Mucosa of descending colon (tissue), 3 donors: ENCODE data around the gene MBTPS1. TPM values are rescaled to one million over a fixed set of nuclear protein-coding genes. Genes with fewer than 3 reads are reported as not detected.
A peak's percentile ranks its signal among the peaks of the same experiment; 100 is the strongest.

Experiments used
- ATAC-seq: fragments of 200-7000 bp; cut with Tn5 transposase; one replicate; pipeline ENCODE4 v1.9.1; 2020; ENCODE audit warnings: mild to moderate bottlenecking, moderate library complexity
- DNase-seq, 3 donors: peaks; one replicate each; pipeline ENCODE4 v3.0.0-alpha.2; 2020
- H3K36me3 ChIP-seq: fragments of 200-600 bp; one replicate; pipeline ENCODE4 v1.8.0; 2021; ENCODE audit warnings: low read depth, mild to moderate bottlenecking
- H3K4me1 ChIP-seq: fragments of 200-600 bp; one replicate; pipeline ENCODE4 v1.8.0; 2021; ENCODE audit warnings: low read depth, mild to moderate bottlenecking
- H3K4me3 ChIP-seq: fragments of 200-600 bp; one replicate; pipeline ENCODE4 v1.8.0; 2021; ENCODE audit warnings: mild to moderate bottlenecking
- H3K9me3 ChIP-seq: fragments of 200-600 bp; one replicate; pipeline ENCODE4 v1.8.0; 2021; ENCODE audit warnings: mild to moderate bottlenecking
- intact Hi-C, 2 donors: fragments of 100-400 bp; cut with DNase I in 1 of 2; cut with micrococcal nuclease in 1 of 2; formaldehyde crosslinking; loops; one replicate each; pipeline versions ENCODE4 v1.11.0 to v1.11.1; 2022; cut with DNase I, micrococcal nuclease
- total RNA-seq, 3 donors: library from RNA; stranded (reverse); fragmentation: NEBNext Ultra II Directional in 2 of 3; extraction: Animal tissue kit (Norgen Biotek cat#: 25700) in 2 of 3; gene quantifications; one replicate each; pipeline versions ENCODE4 v1.2.1 to v1.2.4, GENCODE V29; 2021 to 2023
- TF ChIP-seq, protein P1 (sequence below): fragments of 200-600 bp; IDR thresholded peaks from one replicate; pipeline ENCODE4 v1.8.0; 2022; ENCODE audit warnings: antibody characterized with exemption, mild to moderate bottlenecking
- donor health status: DM: no; HTN: no; CAD: no; lungs with moderate emphysema.
- donor health status: DM: no; HTN: no; CAD: no.
- donor health status: DM: no; HTN: yes; CAD: no.

The MBTPS1 gene
- total RNA-seq, 3 donors from 2014 or later, result 66.1 to 97.0 (median 93.4) TPM

DNA sequence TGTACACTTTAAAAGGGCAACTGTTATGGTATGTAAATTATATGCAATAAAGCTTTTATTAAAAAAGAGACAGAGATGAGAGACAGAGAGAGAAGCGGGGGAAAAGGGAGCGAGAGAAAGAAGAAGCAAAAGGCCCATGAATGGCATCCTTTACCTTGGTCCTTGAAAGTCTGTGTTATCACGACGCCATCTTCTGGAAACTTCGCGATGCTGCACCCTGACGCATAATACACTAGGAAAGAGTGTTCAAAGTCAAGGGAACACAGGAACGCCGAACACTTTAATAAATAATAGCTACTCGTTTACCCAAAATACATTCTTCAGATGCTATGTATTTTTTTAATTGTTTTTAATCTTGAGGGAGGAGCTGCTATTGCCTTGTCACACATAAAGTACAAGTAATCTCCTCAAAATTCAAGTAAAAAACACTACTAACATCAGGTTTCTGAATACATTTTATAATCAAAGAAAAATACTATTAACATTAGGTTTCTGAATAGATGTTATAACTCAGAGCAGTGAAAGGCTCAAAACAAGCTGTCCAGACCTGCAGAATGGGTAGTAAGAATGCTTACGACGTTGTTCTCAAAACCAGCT lies 51.1 kb downstream of the MBTPS1 start:
- Histone ChIP-seq H3K36me3 (peaks cover 8% of the 10 kb centered on the region), H3K9me3 (no peaks in the 10 kb centered on the region), H3K4me1 (no peaks in the 10 kb centered on the region), H3K4me3 (no peak overlapping the region)
- TF ChIP-seq, protein P1, sequence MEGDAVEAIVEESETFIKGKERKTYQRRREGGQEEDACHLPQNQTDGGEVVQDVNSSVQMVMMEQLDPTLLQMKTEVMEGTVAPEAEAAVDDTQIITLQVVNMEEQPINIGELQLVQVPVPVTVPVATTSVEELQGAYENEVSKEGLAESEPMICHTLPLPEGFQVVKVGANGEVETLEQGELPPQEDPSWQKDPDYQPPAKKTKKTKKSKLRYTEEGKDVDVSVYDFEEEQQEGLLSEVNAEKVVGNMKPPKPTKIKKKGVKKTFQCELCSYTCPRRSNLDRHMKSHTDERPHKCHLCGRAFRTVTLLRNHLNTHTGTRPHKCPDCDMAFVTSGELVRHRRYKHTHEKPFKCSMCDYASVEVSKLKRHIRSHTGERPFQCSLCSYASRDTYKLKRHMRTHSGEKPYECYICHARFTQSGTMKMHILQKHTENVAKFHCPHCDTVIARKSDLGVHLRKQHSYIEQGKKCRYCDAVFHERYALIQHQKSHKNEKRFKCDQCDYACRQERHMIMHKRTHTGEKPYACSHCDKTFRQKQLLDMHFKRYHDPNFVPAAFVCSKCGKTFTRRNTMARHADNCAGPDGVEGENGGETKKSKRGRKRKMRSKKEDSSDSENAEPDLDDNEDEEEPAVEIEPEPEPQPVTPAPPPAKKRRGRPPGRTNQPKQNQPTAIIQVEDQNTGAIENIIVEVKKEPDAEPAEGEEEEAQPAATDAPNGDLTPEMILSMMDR, result peak; percentile 20
- intact Hi-C loops, result loop anchor here (5.0 to 10.0 kb wide), 2 partner anchors 101 to 108 kb away; partner anchors contain the start of gene NECAB2 (in 1 of the 2)
- DNase-seq, result peak in 1 of 3 donors; percentile 75
- ATAC-seq, result peak; percentile 75

DNA sequence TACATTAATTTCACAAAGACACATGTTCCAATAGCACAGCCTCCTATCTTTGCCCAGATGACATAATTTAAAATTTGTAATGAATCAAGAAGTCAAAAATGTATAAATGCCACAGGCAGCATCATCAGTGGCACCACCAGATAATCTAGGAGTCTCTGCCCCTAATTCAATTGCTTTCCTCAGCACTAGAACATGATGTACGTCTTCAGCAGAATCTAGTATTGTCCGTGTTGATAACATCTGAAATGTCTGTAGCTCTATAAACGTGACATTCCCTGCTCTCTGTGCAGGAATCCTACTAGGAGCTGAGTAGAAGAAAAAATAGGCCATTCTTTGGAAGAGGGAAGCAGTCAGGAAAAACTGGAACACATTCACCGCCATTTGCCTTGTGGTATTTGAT lies 52.8 kb downstream of the MBTPS1 start:
- no peaks in the 10 kb centered on the region for H3K9me3 ChIP-seq
- ATAC-seq (no peak), DNase-seq (no peak)
- H3K4me1 ChIP-seq, result no peaks in the 10 kb centered on the region
- TF ChIP-seq, protein P1, result no peak
- intact Hi-C loops, result loop anchor here (5.0 to 10.0 kb wide), 2 partner anchors 97 to 99 kb away; partner anchors contain the start of gene NECAB2 (in 2 of the 2)
- no peaks in the 10 kb centered on the region for H3K36me3 ChIP-seq
- H3K4me3 ChIP-seq, result no peak overlapping the region

- TF ChIP-seq, protein P1, result peak; percentile 51
- peaks cover 4% of the 10 kb centered on the region for H3K36me3 ChIP-seq
- DNase-seq (peak; percentile 73 to 79 (median 78)), ATAC-seq (peak; percentile 97)
- intact Hi-C loops, result loop anchor here (5.0 to 10.0 kb wide), 2 partner anchors 96 to 98 kb away; partner anchors contain the start of gene NECAB2 (in 2 of the 2)
- H3K4me3 ChIP-seq, result no peak overlapping the region
- no peaks in the 10 kb centered on the region for H3K9me3 ChIP-seq
- no peaks in the 10 kb centered on the region for H3K4me1 ChIP-seq
Observed at GRCh38 chr16:84062734-84063640, 53.8 kb downstream of the MBTPS1 start.

DNA sequence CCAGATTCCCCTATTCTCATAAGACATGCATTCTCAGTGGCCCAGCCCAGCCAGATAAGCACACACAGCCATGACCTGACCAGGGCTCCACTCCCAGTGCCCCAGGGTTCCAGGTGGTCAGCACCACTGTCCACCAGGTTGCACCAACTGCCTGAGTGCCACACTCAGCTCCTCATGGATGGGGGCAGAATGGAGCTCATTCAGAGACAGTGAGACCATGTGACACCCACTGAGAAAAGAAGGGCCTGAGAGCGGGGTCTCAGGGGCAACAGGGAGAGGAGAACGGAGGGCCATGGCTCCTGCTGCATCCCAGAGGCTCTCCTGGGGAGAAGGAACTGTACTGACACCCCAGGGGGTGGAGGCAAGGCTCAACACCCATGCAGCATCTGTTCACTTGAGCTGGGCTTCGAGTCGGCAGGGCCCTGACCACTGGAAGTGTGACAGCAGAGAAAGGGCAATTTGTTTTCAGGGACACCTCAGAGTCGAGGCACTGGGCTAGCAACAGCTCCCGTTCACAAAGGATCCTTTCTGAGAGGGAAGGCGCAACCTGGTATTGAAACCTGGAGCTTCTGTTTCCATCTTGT lies 55.4 kb downstream of the MBTPS1 start:
- Histone ChIP-seq H3K4me1 (no peaks in the 10 kb centered on the region), H3K36me3 (peaks cover 7% of the 10 kb centered on the region), H3K4me3 (no peak overlapping the region), H3K9me3 (no peaks in the 10 kb centered on the region)
- ATAC-seq, result no peak
- intact Hi-C loops, result loop anchor here (5.0 to 10.0 kb wide), 2 partner anchors 94 to 97 kb away; partner anchors contain the start of gene NECAB2 (in 2 of the 2)
- TF ChIP-seq, protein P1, result no peak
- DNase-seq, result no peak
